ENCODE measurements around the gene NR2F1-AS1. TPM values are rescaled to one million over a fixed set of nuclear protein-coding genes. Genes with fewer than 3 reads are reported as not detected.

The NR2F1-AS1 gene
- polyA plus RNA-seq, 1 donor = 7.2 TPM

DNA sequence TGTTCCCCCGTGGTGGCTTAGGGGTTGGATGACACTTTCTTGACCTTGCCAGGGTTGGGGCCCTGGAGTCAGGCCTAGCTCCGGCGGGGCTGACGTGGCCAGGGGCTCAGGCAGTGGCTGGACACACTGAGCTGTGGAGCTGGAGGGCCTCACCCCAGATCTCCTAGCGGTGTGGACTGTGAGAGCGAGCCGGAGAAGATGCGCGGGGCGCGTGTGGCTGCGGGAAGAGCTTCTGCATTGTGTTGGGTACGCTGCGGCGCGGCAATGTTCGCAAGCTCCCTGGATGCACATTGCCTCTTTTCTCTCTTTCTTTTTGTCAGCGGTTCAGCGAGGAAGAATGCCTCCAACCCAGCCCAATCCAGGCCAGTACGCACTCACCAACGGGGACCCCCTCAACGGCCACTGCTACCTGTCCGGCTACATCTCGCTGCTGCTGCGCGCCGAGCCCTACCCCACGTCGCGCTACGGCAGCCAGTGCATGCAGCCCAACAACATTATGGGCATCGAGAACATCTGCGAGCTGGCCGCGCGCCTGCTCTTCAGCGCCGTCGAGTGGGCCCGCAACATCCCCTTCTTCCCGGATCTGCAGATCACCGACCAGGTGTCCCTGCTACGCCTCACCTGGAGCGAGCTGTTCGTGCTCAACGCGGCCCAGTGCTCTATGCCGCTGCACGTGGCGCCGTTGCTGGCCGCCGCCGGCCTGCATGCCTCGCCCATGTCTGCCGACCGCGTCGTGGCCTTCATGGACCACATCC is 6.8 kb upstream of the NR2F1-AS1 start:
- no peak overlapping the region for H3K4me3 ChIP-seq (ENCODE audit: low read length)
- no CpG with 5 or more reads among the region's 59 CpGs for WGBS (ENCODE audit: insufficient coverage, low lambda C conversion rate)
- H3K27me3 ChIP-seq (ENCODE audit: control insufficient read depth, insufficient read depth, low read length) = peaks cover 85% of the 10 kb centered on the region
- H3K36me3 ChIP-seq (ENCODE audit: control insufficient read depth, insufficient read depth, low read length) = peaks cover 3% of the 10 kb centered on the region
- H3K4me1 ChIP-seq (ENCODE audit: control insufficient read depth, insufficient read depth, low read length) = peaks cover 12% of the 10 kb centered on the region
- H3K27ac ChIP-seq (ENCODE audit: low read length) = no peak overlapping the region
- H3K9me3 ChIP-seq (ENCODE audit: control insufficient read depth, low read depth, low read length) = peaks cover 9% of the 10 kb centered on the region
- peak in 1 of 2 donors; percentile 48 for DNase-seq

DNA sequence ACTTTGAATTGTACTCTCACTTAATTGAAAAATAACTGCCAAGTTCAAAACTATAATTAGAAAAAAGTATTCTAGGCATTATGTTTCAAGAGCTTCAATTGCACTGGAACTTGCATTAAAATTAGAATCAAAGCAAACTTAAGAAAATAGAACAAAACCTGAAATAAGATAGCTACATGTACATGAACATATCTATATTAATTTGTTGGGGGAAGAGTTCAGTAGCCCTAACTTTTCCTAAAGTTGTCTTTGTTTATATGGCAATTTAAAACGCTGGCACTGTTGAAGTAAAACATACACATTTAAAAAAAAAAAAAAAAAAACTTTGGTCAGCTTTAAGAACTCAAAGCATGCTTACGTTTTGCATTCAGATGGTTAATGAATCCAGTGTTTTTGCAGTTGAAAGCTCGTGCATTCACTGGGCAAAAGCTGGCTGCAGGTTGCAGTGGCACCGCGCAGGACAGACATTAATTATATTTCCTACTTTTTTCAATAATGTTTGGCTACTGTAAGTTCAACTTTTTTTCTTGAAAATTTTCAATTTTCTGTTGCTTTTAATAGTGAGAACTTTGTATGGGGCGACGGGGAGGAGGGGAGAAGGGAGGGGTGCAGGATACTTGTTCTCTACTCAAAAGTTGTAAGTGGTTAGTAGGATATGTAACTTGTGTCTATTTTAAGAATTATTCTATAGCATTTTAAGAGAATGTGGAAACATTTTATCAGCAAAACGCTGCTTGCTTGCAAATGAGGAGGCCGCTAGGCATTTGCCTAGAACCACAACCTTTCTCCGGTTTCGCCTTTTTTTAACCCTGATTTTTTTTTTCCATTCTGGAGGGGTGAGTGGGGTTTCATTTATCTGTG is 5.9 kb upstream of the NR2F1-AS1 start:
- H3K36me3 ChIP-seq (ENCODE audit: control insufficient read depth, insufficient read depth, low read length) = peaks cover 3% of the 10 kb centered on the region
- DNase-seq = no peak
- WGBS (ENCODE audit: insufficient coverage, low lambda C conversion rate) = 80% methylated on average over 2 of the region's 11 CpGs
- peaks cover 86% of the 10 kb centered on the region for H3K27me3 ChIP-seq (ENCODE audit: control insufficient read depth, insufficient read depth, low read length)
- H3K4me3 ChIP-seq (ENCODE audit: low read length) = no peak overlapping the region
- peaks cover 9% of the 10 kb centered on the region for H3K9me3 ChIP-seq (ENCODE audit: control insufficient read depth, low read depth, low read length)
- H3K4me1 ChIP-seq (ENCODE audit: control insufficient read depth, insufficient read depth, low read length) = peaks cover 15% of the 10 kb centered on the region
- no peak overlapping the region for H3K27ac ChIP-seq (ENCODE audit: low read length)

DNA sequence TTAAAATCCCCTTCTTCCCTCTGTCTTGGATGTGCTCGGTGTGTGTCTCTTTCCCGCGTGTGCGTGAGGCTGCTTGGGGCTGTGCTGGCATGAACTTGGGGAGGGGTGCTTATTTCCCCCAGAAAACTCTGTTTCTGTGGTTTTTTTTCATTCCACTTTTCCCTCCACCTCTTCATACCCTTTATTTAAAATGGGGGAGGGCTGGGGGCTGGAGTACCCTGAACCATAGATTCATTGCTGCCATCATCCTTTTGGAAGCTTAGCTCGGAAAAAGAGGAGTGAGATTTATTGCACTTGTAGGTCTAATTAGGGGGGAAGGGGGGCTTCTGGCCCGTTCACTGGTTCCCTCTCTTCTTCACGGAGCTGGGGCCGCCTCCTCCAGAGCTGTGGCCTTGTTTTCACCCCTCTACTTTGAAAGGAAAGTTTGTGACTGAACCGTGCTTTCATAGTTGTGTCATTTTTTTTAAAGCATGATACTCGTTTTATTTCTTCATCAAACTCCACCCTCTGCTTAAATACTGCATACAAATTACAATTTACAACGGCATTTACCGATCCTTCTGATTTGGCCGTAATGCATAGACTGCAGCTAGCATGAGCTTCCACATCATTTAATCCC is 4.9 kb upstream of the NR2F1-AS1 start:
- no peak overlapping the region for H3K27ac ChIP-seq (ENCODE audit: low read length)

DNA sequence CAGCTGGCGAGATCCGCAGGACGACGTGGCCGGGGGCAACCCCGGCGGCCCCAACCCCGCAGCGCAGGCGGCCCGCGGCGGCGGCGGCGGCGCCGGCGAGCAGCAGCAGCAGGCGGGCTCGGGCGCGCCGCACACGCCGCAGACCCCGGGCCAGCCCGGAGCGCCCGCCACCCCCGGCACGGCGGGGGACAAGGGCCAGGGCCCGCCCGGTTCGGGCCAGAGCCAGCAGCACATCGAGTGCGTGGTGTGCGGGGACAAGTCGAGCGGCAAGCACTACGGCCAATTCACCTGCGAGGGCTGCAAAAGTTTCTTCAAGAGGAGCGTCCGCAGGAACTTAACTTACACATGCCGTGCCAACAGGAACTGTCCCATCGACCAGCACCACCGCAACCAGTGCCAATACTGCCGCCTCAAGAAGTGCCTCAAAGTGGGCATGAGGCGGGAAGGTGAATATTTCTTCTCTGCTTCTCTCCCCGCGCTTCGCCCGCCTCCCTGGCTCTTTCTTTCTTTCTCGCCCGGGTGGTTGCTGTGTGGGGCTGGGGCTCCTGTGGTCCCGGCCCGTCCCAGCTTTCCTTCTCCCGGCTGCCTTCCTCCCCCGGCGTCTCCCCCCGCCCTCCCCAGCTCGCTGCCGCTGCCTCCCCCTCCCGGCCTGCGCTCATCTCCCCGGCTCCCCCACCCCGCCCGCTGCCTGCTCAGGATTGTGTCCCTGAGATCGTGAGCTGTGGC is 4.2 kb upstream of the NR2F1-AS1 start:
- Histone ChIP-seq H3K9me3 (ENCODE audit: control insufficient read depth, low read depth, low read length) (peaks cover 18% of the 10 kb centered on the region), H3K4me1 (ENCODE audit: control insufficient read depth, insufficient read depth, low read length) (peaks cover 22% of the 10 kb centered on the region), H3K27me3 (ENCODE audit: control insufficient read depth, insufficient read depth, low read length) (peaks cover 83% of the 10 kb centered on the region), H3K4me3 (ENCODE audit: low read length) (peak overlapping the region; percentile 40), H3K27ac (ENCODE audit: low read length) (no peak overlapping the region), H3K36me3 (ENCODE audit: control insufficient read depth, insufficient read depth, low read length) (no peaks in the 10 kb centered on the region)
- WGBS (ENCODE audit: insufficient coverage, low lambda C conversion rate) = no CpG with 5 or more reads among the region's 70 CpGs
- DNase-seq = peak in 1 of 2 donors; percentile 57

More for the DNA sequence above, 4.9 kb upstream of the NR2F1-AS1 start:
- Histone ChIP-seq H3K36me3 (ENCODE audit: control insufficient read depth, insufficient read depth, low read length) (no peaks in the 10 kb centered on the region), H3K4me3 (ENCODE audit: low read length) (peak overlapping the region; percentile 40), H3K27me3 (ENCODE audit: control insufficient read depth, insufficient read depth, low read length) (peaks cover 83% of the 10 kb centered on the region), H3K9me3 (ENCODE audit: control insufficient read depth, low read depth, low read length) (peaks cover 15% of the 10 kb centered on the region), H3K4me1 (ENCODE audit: control insufficient read depth, insufficient read depth, low read length) (peaks cover 15% of the 10 kb centered on the region)
- no peak for DNase-seq
- WGBS (ENCODE audit: insufficient coverage, low lambda C conversion rate) = 31% methylated on average over 2 of the region's 13 CpGs

DNA sequence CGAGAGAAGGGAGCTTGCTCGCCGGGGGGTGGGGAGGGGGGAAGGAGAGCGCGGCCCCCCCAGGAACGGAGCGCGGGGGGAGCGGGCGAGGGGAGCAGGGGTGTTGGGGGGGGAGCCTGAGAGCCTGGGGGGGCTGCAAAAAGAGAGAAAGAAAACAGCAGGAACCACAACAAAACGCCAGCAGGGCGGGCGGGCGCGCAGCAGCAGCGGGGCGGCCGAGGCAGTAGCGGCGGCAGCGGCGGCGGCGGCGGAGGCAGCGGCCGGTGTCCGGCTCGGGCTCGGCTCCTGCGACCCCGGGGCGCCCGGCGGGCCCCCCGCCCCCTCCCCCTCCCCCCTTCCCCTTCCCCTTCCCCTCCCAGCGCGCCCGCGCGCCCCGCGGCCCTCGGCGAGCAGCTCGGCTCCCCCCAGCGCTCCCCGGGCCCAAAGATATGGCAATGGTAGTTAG is 3.6 kb upstream of the NR2F1-AS1 start:
- peaks cover 83% of the 10 kb centered on the region for H3K27me3 ChIP-seq (ENCODE audit: control insufficient read depth, insufficient read depth, low read length)
- no CpG with 5 or more reads among the region's 48 CpGs for WGBS (ENCODE audit: insufficient coverage, low lambda C conversion rate)
- no peak overlapping the region for H3K4me3 ChIP-seq (ENCODE audit: low read length)
- H3K4me1 ChIP-seq (ENCODE audit: control insufficient read depth, insufficient read depth, low read length) = peaks cover 25% of the 10 kb centered on the region
- no peak overlapping the region for H3K27ac ChIP-seq (ENCODE audit: low read length)
- DNase-seq = no peak
- no peaks in the 10 kb centered on the region for H3K36me3 ChIP-seq (ENCODE audit: control insufficient read depth, insufficient read depth, low read length)
- peaks cover 24% of the 10 kb centered on the region for H3K9me3 ChIP-seq (ENCODE audit: control insufficient read depth, low read depth, low read length)

DNA sequence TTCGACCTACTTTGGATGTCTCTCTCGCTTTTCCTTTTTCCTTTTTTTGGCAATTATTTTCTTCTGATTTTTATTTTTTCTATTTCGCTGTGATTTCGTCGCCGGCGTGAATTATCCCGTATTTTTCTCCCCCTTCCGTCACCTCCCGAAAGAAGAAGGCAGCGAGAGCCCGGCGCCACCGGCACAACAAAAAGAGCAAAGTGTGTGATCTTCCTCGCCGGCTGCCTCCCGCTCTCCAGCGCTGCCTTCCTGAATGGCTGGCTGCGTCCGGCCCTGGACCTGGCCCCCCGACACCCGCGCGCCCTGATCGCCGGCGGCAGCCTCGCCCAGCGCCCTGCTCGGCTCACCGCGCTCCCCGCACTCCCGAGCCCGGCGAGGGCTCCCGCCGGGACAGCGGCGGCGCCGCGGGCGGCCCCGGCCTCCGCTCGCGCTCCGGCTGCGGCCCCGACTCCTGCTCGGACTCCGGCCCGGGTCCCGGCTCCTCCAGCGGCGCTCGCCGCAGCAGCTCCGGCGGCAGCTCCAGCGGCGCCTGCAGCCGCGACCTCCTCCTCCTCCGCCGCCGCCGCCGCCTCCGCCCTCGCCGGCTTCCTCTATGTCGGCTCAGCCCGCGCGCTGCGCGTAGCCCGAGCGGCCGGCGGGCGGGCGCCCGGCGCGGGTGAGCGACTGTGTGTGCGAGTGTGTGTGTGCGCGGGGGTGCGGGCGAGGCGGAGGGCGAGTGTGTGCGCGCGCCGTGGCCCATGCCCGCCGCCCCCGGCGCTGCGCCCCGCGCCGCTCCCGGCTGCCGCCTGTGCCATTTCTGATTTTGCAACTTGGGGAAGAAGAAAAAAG is 3.0 kb upstream of the NR2F1-AS1 start:
- WGBS (ENCODE audit: insufficient coverage, low lambda C conversion rate) = 0% methylated on average over 6 of the region's 110 CpGs
- DNase-seq = peak in 1 of 2 donors; percentile 55
- Histone ChIP-seq H3K4me3 (ENCODE audit: low read length) (peak overlapping the region; percentile 29), H3K36me3 (ENCODE audit: control insufficient read depth, insufficient read depth, low read length) (no peaks in the 10 kb centered on the region), H3K27ac (ENCODE audit: low read length) (no peak overlapping the region), H3K9me3 (ENCODE audit: control insufficient read depth, low read depth, low read length) (peaks cover 29% of the 10 kb centered on the region), H3K27me3 (ENCODE audit: control insufficient read depth, insufficient read depth, low read length) (peaks cover 83% of the 10 kb centered on the region), H3K4me1 (ENCODE audit: control insufficient read depth, insufficient read depth, low read length) (peaks cover 30% of the 10 kb centered on the region)

DNA sequence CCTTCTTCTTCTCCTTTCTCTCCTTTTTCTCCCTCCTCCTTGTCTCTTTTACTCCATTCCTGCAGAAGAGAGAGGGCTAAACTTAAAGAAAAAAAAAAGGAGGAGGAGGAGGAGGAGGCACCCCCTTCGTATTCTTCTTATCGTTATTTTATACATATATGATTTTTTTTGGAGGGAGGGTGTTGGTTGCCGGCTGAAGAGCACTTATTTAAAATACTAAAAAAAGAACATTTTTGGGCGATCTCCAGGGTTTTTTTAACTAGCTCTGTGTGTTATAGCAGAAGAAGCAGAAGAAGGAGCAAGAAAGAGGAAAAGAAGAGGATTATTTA is 2.4 kb upstream of the NR2F1-AS1 start:
- Histone ChIP-seq H3K9me3 (ENCODE audit: control insufficient read depth, low read depth, low read length) (peaks cover 29% of the 10 kb centered on the region), H3K27ac (ENCODE audit: low read length) (no peak overlapping the region), H3K36me3 (ENCODE audit: control insufficient read depth, insufficient read depth, low read length) (no peaks in the 10 kb centered on the region), H3K4me1 (ENCODE audit: control insufficient read depth, insufficient read depth, low read length) (peaks cover 30% of the 10 kb centered on the region), H3K27me3 (ENCODE audit: control insufficient read depth, insufficient read depth, low read length) (peaks cover 84% of the 10 kb centered on the region), H3K4me3 (ENCODE audit: low read length) (peak overlapping the region; percentile 29)
- 0% methylated on average over 1 of the region's 4 CpGs for WGBS (ENCODE audit: insufficient coverage, low lambda C conversion rate)
- no peak for DNase-seq

DNA sequence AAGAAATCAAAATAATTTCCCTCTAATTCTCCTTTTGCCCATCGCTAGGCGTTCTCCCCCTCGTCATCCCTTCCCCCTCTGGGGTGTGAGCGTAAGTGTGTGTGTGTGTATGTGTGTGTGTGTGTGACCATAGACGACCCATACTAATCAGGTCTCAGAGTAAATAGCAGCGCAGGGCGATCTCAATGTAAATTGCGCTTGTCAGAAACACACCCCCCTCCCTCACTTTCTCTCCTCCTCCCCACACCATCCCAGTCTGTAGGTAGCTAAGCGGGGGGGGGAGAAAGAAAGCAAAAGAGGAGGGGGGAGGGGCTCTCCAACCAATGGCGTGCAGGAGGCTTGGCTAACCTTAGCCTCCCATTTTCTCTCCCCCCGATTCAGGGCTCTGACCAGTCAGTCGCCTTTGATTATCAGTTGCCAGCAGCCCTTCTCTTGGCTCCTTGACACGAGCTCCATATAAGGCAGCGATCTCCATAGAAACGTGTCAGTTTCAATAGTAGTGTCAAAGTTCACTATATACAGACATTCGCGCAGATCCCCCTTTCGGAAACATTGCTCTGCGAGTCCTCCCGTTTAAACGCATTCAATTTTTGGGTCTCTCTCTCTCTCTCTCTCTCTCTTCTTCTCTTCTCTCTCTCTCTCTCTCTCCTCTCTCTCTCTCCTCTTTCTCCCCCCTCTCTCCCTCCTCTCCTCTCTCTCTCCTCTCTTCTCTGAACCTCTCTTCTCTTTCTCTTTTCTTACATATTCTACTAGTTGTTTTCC is 1.8 kb upstream of the NR2F1-AS1 start, which contains the start of gene NR2F1:
TSS of gene NR2F1 (plus strand) at position 546 of the 762 bp plus-strand sequence. CDS start 1,802 bp downstream, outside the sequence.
- 0% methylated on average over 6 of the region's 21 CpGs for WGBS (ENCODE audit: insufficient coverage, low lambda C conversion rate)
- Histone ChIP-seq H3K36me3 (ENCODE audit: control insufficient read depth, insufficient read depth, low read length) (no peaks in the 10 kb centered on the region), H3K9me3 (ENCODE audit: control insufficient read depth, low read depth, low read length) (peaks cover 25% of the 10 kb centered on the region), H3K4me1 (ENCODE audit: control insufficient read depth, insufficient read depth, low read length) (peaks cover 30% of the 10 kb centered on the region), H3K27ac (ENCODE audit: low read length) (no peak within 1 kb of the TSS), H3K27me3 (ENCODE audit: control insufficient read depth, insufficient read depth, low read length) (peaks cover 85% of the 10 kb centered on the region), H3K4me3 (ENCODE audit: low read length) (peak within 1 kb of the TSS; percentile 29)
- DNase-seq = peak; percentile 66 to 77

DNA sequence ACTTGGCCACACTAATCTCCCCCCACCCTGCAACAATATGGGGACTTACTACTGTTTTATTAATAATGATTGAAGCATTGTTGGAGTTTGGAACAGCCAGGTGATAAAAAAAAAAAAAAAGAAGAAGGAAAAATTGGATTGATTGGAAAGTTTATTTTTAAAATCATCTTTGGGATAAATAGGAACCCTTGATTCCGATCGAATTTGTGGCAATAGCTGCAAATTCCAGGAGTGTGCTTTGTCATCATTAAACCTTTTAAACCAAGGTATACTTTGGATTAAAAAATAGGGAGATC is 1.1 kb upstream of the NR2F1-AS1 start:
- DNase-seq = no peak
- WGBS (ENCODE audit: insufficient coverage, low lambda C conversion rate) = no CpG with 5 or more reads among the region's 2 CpGs
- no peak overlapping the region for H3K4me3 ChIP-seq (ENCODE audit: low read length)
- no peaks in the 10 kb centered on the region for H3K36me3 ChIP-seq (ENCODE audit: control insufficient read depth, insufficient read depth, low read length)
- peaks cover 20% of the 10 kb centered on the region for H3K9me3 ChIP-seq (ENCODE audit: control insufficient read depth, low read depth, low read length)
- H3K27me3 ChIP-seq (ENCODE audit: control insufficient read depth, insufficient read depth, low read length) = peaks cover 85% of the 10 kb centered on the region
- peaks cover 30% of the 10 kb centered on the region for H3K4me1 ChIP-seq (ENCODE audit: control insufficient read depth, insufficient read depth, low read length)
- H3K27ac ChIP-seq (ENCODE audit: low read length) = no peak overlapping the region
